GM18909 (cell line): ENCODE data around the gene EED.
"Not testable (repeated sequence)": the region's sequence is repeated elsewhere in the genome, so short reads cannot be mapped to it uniquely, and the experiment has no call there.

Experiments used
- ATAC-seq: cut with Tn5 transposase; IDR thresholded peaks from one replicate; pipeline ENCODE4 v1.9.1; 2021; ENCODE audit warnings: mild to moderate bottlenecking; ENCODE audit not compliant: unreplicated experiment, poor library complexity

The EED gene

DNA sequence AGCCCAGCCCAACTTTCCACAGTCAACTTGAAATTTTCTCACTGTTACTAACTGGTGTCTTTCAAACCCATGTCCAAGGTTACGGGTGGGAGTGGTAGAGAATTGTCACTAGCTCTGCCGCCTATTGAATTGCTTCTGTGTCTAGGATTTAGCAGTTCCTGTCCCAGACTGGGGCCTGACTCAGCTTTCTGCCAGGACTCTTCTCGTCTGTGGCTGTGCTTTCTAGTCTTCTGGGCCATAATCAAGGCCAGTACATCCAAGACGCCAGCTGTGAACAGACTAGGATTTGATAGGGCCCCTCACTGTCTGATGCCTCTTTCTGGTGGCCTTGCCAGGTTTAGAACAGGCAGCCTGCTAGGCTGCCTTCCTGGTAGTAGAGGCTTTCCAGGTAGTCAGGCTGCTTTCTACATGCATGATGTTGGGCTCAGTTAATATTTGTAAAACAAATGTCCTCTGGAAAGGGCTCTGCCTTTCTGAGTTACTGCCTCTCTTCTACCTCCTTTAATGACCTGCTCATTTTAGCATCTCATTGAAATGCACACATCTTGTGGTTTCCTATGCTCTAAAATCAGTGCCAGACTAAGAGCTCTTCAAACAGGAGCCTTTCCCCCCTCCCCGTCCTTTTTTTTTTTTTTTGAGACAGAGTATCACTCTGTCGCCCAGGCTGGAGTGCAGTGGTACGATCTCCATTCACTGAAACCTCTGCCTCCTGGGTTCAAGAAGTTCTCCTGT is 44.4 kb downstream of the EED start:
- no peak for ATAC-seq

DNA sequence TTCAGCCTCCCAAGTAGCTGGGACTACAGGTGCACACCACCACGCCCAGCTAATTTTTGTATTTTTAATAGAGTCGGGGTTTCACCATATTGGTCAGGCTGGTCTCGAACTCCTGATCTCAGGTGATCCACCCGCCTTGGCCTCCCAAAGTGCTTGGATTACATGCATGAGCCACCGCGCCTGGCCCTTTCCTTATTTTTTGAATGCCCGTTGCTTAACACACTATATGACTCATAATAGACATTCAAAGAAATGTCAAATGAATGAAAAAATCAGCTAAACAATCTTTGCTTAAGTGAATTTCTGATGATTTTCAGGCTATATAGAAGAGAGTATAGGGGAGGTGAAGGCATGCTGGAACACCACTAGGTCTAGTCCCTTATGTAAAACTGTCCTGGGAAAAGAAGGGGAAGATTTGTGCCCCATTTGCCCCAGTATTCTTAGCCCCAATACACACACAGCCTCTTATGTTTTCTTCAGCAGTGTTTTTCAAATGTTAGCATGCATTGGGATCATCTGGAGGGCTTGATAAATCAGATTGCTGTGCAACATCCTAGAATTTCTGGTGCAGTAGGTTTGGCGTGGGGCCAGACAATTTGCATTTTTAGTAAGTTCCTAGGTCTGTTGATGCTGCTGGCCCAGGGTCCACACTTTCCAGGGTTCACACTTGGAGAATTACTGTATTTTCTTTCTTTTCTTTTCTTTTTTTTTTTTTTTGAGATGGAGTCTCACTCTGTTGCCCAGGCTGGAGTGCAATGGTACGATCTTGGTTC is 45.1 kb downstream of the EED start:
- ATAC-seq, result not testable (repeated sequence)

DNA sequence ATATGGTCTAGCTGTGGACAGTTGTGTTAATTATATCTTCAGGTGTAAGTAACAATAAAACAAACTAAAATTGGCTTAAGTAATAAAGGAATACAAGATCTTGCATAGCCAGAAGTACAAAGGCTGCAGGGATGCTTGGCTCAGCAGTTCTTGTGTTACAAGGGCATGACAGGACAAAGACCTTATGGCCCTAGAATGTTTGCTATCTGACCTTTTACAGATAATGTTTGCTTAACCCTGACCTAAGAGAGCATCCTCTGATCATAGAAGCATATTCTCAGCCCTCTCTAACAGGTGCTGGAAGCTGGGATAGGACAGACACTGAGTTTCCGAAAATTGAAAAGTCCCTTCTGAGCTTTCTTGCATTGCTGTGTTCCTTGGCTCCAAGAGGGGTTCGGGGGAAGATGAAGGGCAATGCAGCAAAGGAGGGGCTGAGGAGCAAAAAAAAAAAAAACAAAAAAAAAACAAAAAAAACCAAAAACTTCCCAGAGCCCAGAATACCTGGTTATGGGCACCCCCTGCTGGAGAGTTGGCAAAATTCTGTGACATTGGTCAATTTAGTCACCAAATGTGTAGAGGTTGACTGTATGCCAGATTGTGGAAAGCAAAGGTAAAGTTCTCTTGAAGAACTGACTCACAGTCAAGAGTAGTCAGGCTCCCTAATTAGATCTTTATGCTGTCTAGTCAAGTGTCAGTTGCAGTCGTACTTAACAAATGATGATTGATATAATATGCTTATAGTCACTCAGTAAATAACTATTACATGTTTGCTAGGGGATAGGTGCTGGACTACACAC is 47.1 kb downstream of the EED start:
- peak; percentile 21 for ATAC-seq

DNA sequence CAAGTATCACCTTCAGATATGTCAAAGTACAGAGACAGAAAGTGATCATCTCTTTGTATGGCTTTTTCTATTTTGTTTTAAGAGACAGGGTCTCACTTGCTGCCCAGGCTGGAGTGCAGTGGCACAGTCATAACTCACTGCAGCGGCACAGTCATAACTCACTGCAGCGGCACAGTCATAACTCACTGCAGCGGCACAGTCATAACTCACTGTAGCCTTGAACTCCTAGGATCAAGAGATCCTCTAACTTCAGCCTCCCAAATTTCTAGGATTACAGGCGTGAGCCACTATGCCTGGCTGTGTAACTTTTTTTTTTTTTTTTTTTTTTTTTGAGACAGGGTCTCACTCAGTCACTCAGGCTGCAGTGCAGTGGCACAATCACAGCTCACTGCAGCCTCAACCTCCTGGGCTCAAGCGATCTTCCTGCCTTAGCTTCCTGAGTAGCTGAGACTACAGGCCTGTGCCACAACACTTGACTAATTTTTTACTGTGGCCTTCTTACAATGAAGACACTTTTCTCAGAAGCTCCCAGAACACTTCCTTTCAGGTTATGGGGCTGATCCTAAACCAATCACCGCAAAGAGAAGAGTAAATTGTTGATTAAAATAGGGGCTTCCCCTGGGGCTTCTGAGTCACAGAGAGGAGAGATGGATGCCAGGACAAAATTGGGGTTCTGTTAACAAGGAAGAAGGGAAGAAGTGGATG is 48.5 kb downstream of the EED start:
- ATAC-seq, result peak; percentile 80

DNA sequence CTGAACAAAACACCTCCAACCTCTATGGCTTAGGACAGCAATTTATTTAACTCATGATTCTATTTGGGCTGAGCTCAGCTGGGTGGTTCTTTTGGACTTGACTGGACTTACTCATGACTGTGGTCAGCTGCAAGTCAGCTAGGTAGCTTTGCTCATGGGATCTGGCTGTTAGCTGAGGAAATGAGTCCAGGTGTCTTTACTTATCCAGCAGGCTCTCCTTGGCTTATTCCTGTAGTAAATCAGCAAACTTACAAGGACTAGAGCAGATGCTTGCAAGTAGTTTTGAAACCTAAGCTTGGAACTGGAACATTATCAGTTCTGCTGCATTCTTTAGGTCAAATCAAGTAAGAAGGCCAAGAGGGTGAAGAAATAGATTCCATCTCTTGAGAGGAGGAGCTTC is 49.5 kb downstream of the EED start:
- ATAC-seq, result no peak

DNA sequence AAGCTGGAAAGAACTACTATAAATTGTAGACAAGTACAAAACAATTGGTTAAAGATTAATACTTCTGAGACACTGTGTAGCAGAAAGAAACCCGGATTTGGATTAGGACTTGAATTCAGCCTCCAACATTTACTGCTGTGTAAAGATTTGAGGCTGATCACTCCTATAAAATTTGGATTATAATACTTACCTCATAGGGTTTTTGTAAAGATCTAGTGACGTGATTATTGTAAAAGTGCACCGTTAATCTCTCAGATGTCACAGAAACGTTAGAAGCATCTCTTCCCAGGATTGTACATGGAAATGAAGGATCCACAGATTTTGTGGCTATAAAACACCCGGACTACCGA is 57.2 kb downstream of the EED start:
- peak; percentile 30 for ATAC-seq

DNA sequence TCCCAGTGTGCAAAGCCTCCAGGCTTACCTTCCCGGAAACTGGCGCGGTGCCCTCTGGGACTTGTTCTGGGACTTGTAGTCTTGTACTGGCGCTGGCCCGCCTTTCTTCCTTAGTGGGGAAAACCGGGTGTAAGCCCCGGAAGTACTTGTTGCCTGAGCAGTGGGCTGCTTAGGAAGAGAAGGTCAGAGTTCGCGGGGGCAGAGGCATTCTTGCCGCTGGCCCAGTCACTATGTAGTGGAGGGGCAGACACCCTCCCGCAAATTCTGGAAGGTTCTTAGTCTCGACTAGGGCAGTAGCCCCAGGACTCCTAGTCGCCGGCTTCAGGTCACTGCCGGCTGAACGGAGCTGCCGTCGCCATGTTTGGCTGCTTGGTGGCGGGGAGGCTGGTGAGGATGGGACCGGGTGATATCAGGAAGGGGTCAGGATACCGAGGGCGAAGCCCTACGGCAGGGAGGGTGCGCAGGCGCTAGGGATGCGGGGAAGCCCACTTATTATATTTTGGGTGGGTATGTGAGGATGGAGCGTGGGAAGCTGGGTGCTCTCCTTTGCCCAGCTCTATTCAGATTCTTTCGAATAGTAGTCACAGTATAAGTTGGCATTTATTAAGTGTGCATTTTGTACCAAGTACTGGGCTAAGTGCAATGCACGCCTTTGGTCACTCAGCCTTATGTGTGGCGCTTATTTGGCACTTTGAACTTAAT is 57.7 kb downstream of the EED start, which contains the start of gene HIKESHI:
TSS of gene HIKESHI (plus strand) at position 149 of the 702 bp plus-strand sequence. CDS start at position 358, 209 bp downstream.
- ATAC-seq, result peak; percentile 98

DNA sequence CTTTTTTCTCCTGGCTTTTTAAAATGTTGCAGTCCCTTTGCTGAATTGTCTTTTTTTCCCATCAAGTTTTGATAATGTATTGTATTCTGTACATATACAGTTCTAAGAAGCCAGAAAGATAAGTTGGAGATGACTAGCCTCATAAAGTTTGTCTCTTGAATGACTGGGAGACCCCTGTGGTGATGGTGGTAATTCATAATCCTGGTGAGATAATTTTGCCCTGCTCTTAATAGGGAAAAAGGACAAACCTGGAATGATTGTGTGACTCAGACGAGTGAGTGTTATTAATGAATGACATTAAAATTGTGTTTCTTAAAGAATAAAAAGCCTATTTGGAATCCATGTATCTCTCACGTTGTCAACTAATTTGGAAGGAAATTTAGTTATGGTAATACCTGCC is 58.7 kb downstream of the EED start:
- no peak for ATAC-seq

DNA sequence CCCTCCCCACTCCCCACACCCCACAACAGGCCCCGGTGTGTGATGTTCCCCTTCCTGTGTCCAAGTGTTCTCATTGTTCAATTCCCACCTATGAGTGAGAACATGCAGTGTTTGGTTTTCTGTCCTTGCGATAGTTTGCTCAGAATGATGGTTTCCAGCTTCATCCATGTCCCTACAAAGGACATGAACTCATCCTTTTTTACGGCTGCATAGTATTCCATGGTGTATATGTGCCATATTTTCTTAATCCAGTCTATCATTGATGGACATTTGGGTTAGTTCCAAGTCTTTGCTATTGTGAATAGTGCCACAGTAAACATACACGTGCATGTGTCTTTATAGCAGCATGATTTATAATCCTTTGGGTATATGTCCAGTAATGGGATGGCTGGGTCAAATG is 64.2 kb downstream of the EED start:
- not testable (repeated sequence) for ATAC-seq

DNA sequence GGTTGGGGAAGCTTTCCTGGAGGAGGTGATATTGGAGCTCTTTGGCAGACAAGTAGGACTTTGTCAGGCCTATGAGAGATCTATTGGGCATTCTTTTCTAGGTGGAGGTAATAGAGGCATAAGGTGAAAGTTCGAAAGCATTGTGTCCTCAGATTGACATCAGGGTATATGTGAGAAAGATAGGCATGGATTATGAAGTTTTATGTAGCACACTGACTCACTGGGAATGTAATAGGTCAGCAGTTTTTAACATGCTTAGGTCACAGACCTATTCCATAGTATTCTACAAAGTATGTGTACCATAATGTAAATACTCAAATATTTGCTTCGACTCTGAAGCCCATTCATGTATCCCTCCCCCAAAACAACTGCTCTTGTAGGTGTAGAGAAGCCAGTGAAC is 69.2 kb downstream of the EED start:
- no peak for ATAC-seq

DNA sequence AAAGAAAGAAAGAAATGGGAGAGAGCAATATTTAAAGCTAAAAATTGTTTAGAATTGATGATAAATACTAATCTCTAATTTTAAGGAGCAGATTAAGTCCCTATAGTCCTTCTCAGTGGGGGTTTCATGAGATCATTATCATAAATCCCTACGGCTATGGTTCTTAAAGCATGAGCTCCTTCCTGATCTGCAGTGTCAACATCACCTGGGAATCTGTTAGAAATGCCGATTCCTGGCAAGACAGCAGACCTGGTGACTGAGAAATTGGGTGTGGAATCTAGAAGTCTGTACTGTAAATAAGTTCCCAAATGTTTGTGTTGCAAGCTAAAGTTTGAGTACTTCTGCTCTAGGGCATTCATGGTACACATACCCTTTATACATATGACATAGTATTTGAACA is 70.1 kb downstream of the EED start:
- no peak for ATAC-seq
